SK-N-SH (cell line): ENCODE data around the gene FAAP20.

ENCODE experiments used
- CTCF ChIP-seq: fragments of 200-600 bp; sonication (generic); IDR thresholded peaks from 2 replicates; pipeline ENCODE4 v1.6.1; 2017; ENCODE audit warnings: antibody characterized with exemption, mild to moderate bottlenecking, moderate library complexity
- GABPA ChIP-seq: IDR thresholded peaks from 2 replicates; pipeline ENCODE4 v1.4.0; 2012; ENCODE audit warnings: low read depth, mild to moderate bottlenecking
- JUND ChIP-seq: IDR thresholded peaks from 2 replicates; pipeline ENCODE4 v1.4.0; 2012
- MXI1 ChIP-seq: IDR thresholded peaks from 2 replicates; pipeline ENCODE4 v1.6.1; 2012; ENCODE audit warnings: mild to moderate bottlenecking, low read depth, low read length, improper control_type of control experiment
- POLR2AphosphoS5 ChIP-seq: IDR thresholded peaks from 2 replicates; pipeline ENCODE4 v1.6.1; 2012; ENCODE audit warnings: low read depth, low read length
- REST ChIP-seq: IDR thresholded peaks from 2 replicates; pipeline ENCODE4 v1.6.1; 2012; ENCODE audit warnings: mild to moderate bottlenecking, low read depth, low read length, moderate library complexity
- SIN3A ChIP-seq: IDR thresholded peaks from 2 replicates; pipeline ENCODE4 v1.6.1; 2012; ENCODE audit warnings: low read depth, mild to moderate bottlenecking, low read length, moderate library complexity, borderline replicate concordance
- SMC3 ChIP-seq: IDR thresholded peaks from 2 replicates; pipeline ENCODE4 v1.6.1; 2012; ENCODE audit warnings: low read depth, low read length, improper control_type of control experiment
- TAF1 ChIP-seq: IDR thresholded peaks from 2 replicates; pipeline ENCODE4 v1.6.1; 2012; ENCODE audit warnings: low read depth, mild to moderate bottlenecking, low read length, moderate library complexity, borderline replicate concordance
- TCF12 ChIP-seq: IDR thresholded peaks from 2 replicates; pipeline ENCODE4 v1.4.0; 2012
- USF2 ChIP-seq: fragments of 150-350 bp; IDR thresholded peaks from 2 replicates; pipeline ENCODE4 v1.6.1; 2017; ENCODE audit warnings: antibody characterized with exemption, low read length, low read depth, borderline replicate concordance
- ZBTB33 ChIP-seq: IDR thresholded peaks from 2 replicates; pipeline ENCODE4 v1.4.0; 2012; ENCODE audit warnings: low read depth, borderline replicate concordance

- TF ChIP-seq CTCF, result no peak
- no peak for TF ChIP-seq POLR2AphosphoS5
- TF ChIP-seq TCF12, result no peak
- TF ChIP-seq SMC3, result no peak
- TF ChIP-seq JUND, result no peak
- no peak for TF ChIP-seq SIN3A
- no peak for TF ChIP-seq ZBTB33
- TF ChIP-seq REST, result no peak
- no peak for TF ChIP-seq TAF1
- TF ChIP-seq USF2, result no peak
- TF ChIP-seq MXI1, result no peak
- no peak for TF ChIP-seq GABPA
These were observed 47.6 kb downstream of the FAAP20 start for GRCh38 chr1:2146836-2147517.
